ENCODE results near the gene DDIAS.
"Not testable (repeated sequence)": the region's sequence is repeated elsewhere in the genome, so short reads cannot be mapped to it uniquely, and the experiment has no call there.

Gene DDIAS

DNA sequence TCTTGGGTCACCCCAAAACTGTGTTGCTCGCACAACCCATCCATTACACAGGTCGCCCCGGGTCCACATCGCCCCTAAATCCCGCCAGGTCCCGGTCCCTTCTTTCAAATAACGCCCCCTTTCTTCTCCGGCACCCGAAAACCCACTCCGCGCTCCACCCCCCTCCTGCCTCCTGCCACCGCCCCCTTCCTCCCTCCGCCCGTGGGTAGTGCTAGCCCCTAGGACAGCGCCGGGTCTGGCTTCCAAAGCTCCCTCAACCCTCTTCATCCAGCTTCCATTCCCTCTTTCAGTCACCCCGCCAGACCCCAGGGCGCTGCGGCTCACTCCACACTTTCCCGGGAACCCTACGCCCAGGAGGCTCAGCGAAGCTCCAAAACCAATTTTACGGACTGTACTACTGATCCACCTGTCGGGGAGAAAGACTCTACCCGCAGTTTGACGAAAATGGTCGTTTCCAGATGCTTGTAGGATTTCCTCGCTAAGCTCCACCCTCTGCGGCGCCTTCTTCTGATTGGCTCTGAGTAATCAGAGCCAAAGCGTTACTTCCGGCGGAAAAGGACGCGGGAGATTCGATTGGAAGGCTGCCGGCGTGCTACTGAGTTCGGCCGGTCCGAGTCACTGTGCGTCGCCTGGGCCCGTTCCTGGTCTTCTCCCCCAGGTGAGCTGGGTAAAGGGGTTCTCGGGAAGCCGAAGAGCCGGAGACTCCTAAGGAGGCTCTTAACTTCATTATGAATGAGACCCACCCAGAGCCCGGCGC is at the start of gene DDIAS:
Gene DDIAS, plus strand, starts transcription at position 572 of the 757 bp plus-strand sequence. CDS start 13,003 bp downstream, outside the sequence.
- peak; percentile 99 for DNase-seq (ENCODE audit: low spot score)

DNA sequence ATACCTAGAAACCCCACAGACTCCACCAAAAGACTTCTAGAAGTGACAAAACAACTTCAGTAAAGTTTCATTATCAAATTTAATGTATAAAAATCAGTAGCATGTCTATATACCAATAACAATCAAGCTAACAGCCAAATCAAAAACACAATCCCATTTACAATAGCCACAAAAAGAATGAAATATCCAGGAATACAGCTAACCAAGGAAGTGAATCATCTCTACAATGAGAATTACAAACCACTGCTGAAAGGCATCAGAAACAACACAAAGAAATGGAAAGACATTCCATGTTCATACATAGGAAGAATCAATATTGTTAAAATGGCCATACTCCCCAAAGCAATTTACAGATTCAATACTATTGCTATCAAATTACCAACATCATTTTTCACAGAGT is 47.3 kb upstream of the DDIAS start:
- DNase-seq (ENCODE audit: low spot score) = no peak

DNA sequence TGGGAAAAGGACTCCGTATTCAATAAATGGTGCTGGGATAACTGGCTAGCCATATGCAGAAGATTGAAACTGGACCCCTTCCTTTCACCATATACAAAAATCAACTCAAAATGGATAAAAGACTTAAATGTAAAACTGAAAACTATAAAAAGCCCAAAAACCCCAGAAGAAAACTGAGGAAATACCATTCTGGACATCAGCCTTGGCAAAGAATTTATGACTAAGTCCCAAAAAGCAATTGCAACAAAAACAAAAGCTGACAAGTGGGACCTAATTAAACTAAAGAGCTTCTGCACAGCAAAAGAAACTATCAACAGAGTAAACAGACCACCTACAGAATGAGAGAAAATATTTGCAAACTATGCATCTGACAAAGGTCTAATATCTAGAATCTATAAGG is 46.6 kb upstream of the DDIAS start:
- DNase-seq (ENCODE audit: low spot score) = not testable (repeated sequence)

DNA sequence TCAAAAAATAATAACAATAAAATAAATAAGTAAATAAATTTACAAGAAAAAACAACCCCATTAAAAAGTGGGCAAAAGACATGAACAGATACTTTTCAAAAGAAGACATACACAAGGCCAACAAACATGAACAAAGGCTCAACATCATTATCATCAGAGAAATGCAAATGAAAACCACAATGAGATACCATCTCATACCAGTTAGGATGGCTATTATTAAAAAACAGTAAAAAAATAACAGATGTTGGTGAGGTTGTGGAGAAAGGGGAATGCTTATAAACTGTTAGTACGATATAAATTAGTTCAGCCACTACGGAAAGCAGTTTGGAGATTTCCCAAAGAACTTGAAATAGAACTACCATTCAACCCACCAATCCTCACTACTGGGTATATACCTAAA is 45.9 kb upstream of the DDIAS start:
- DNase-seq (ENCODE audit: low spot score) = no peak

- no peak for DNase-seq (ENCODE audit: low spot score)
These were observed 44.4 kb upstream of the DDIAS start for GRCh38 chr11:82857145-82857544.

GRCh38 chr11:82858133-82858532 is 43.4 kb upstream of the DDIAS start:
- no peak for DNase-seq (ENCODE audit: low spot score)

DNA sequence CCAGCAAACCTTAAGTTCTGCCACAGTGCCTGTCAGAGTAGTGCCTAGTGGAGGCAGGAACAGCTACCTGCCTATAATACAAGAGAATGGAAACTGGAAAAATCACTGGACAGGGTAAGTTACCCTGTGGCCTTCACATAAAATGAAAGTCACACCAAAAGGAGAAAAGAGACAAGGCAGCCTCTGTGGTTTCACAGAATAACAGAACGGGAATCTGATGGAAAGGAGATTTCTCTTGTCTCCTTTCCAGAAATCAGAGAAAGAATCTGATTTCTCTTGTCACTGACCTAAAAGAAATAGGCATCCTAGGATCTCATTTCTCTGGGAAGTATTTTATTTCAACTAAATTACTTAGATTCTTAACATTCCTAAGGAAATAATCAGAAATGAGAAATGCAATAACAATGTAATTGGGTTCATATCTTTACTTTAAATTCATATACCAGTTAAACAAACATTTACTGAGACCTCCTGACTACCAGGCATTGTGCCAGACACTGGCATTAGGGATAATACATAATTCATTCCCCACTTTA is 42.9 kb upstream of the DDIAS start:
- no peak for DNase-seq (ENCODE audit: low spot score)

- no peak for DNase-seq (ENCODE audit: low spot score)
These were observed 41.8 kb upstream of the DDIAS start for GRCh38 chr11:82859750-82860149.

DNA sequence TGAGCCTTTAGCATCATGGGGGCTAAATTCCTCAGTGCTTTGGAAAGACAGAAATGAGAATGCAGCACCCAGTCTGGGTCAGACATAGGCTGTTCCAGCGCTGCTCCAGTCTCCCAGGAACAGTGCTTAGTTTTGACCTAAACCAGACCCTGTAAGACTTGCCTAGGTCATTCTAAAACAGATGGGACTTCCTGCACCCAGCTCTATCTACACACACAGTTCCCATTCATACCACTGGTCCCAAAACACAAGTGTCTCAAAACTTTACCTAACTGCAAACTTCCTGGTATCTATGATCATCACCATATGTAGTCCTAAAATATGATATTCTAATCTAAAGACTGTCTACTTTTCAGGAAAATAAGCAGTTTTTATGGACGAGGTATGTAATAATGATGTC is 39.2 kb upstream of the DDIAS start:
- no peak for DNase-seq (ENCODE audit: low spot score)

DNA sequence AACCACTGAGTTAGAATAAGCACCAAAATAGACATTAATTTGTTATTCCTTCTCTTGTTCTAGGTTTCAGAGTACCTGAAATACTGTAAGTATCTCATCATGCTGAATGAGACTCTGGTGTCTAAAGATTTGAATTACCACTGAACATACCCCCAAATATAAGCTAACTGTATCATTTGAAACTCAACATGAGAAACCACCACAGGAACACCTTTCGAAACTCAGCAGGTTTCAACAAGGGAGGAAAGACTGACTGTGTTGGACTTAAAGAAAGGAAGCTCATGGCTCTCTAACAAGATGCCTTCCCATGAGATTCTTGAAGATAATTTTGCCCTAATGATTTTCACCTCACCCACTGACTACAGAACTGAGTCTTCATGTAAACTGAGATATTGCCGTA is 38.3 kb upstream of the DDIAS start:
- DNase-seq (ENCODE audit: low spot score) = no peak

DNA sequence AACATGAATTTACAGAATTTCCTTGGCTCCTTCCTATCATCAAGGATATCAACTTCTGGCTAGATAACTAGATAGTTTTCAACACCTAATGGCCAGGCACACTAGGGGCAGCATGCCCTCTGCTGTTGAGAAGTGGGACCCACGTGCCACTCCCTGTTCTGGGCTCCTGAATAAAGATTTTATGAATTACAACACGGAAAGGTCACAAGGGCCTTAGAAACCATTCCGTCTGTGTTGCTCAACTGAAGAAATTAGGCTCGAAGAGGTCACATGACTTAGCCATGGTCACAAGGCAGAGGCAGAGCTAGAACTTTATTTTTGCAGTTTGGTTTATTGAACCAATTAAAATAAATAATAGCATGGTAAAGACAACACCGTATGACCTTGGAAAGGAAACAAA is 37.3 kb upstream of the DDIAS start:
- peak; percentile 33 for DNase-seq (ENCODE audit: low spot score)

DNA sequence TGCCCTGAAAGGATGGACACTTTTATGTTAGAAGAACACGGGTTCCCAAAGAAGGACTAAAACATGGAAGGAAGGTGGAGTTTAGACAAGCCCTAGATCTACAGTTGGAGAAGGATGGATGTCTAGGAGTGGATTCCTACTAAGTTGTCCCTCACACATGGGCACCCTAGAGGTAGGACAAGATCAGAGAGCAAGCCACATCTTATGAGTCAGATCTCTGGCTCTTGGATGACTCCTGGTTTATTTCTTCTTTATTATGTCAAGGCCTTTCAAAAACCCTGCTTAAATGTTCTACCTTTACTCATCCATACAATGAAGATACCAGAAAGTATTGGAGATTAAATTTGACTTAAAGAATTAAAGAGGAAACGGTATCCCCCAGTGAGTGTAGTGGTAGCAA is 35.7 kb upstream of the DDIAS start:
- no peak for DNase-seq (ENCODE audit: low spot score)

GRCh38 chr11:82867495-82868082 is 33.9 kb upstream of the DDIAS start:
- DNase-seq (ENCODE audit: low spot score) = peak; percentile 83

DNA sequence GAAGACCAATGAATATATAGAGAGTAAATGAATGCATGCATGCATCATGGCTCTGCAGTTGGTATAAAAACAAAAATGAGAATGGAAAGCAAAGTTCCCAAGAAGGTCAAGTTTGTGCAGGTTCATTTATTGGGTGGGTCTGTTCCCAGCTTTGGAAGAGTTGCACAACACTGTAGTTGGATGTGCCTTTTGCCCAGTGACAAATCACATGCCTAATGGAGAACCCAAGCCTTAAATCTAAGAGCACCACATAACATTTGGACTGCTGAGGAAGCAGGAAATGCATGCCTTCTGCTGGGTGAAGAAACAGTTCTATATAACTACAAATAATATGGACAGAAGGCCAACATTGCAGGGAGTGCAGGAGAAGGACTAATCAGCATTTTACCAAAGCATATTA is 31.9 kb upstream of the DDIAS start:
- no peak for DNase-seq (ENCODE audit: low spot score)

GRCh38 chr11:82871646-82872045 is 29.9 kb upstream of the DDIAS start:
- no peak for DNase-seq (ENCODE audit: low spot score)

GRCh38 chr11:82872377-82873150 is 29.0 kb upstream of the DDIAS start:
- no peak for DNase-seq (ENCODE audit: low spot score)

DNA sequence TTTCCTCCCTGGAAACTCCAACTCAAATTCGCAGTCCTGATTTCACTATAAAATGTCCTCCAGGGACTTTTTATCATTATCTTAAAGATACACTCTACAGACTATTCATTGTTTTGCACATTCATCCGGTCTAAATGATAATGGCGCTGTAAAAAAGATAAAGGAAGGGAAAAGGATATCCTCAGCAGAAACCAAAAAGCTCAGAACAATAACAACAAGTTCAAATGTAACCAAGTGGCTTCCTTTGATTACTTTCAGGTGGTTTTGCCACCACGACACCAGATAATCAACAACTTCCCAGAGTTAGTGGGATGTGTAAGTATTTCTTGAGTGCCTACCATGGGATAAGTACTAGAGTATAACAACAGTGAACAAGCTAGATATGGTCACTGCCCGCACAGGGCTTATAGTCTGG is 27.6 kb upstream of the DDIAS start:
- DNase-seq (ENCODE audit: low spot score) = no peak

GRCh38 chr11:82874646-82875523 is 26.7 kb upstream of the DDIAS start:
- DNase-seq (ENCODE audit: low spot score) = no peak

DNA sequence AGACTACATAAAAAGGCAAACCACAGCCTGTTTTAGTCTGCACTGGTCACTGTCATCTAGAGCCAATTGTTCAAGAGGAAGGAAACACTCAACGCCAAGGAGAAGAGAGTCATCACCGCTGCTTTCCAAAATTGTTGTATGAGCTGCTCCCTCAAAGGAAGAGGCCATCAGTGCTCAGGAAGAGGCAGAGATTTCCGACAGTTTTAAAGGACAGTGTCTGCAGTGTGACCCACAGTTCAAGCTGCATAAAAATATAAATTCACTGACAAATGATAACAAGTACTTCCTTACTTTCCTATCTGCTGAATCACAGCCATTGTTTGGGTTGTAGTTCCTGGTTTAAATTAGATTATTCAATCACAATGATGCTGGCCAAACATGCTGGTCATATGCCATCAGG is 17.7 kb upstream of the DDIAS start:
- DNase-seq (ENCODE audit: low spot score) = no peak

DNA sequence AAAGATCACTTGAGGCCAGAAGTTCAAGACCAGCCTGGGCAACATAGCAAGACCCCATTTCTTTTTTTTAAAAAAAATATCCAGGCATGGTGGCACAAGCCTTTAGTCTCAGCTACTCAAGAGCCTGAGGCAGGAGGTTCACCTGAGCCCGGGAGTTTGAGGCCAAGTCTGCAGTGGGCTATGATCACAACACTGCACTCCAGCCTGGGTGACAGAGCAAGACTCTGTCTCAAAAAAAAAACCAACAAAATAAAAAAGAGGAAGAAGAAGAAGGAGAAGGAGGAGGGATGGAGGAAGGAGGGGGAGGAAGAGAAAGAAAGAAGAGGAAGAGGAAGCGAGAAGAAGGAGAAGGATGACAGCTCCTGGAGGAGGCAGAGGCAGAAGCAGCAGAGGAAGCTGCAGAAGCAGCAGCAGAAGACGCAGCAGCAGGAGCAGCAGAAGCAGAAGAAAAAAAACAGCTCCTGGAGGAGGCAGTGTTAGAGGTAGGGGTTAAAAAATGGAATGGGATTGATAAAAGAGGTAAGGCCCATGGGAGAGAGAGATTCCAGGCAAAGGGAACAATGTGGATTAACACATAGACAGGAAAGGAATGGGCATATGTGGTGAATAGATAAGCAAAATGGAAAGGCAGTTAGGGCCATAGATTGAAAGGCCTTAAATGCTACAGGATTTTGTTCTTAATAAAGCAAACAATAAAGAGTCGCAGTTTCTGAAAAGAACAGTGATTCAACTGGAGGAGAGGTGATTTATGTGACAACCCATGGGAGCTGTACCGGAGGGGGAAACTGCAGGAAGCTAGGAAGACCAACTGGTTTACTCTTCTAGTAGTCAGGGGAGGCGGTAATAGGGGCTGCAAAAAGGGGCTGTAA is 12.2 kb upstream of the DDIAS start:
- no peak for DNase-seq (ENCODE audit: low spot score)

- DNase-seq (ENCODE audit: low spot score) = no peak
These were observed 11.6 kb upstream of the DDIAS start for GRCh38 chr11:82890002-82890341.

All from cerebellar cortex (tissue), 1 donor.